GM12878 (cell line): ENCODE results near the gene PGM5.
"Not testable (repeated sequence)": the region's sequence is repeated elsewhere in the genome, so short reads cannot be mapped to it uniquely, and the experiment has no call there.

ENCODE experiments used
- CEBPB ChIP-seq, 2 experiments: fragments of 150-350 bp in 1 of 2; IDR thresholded peaks; 2 replicates each; pipeline ENCODE4 v1.6.1; 2012 to 2014; ENCODE audit warnings: low read depth in 2 of 2, low read length in 2 of 2, borderline replicate concordance in 1 of 2, inconsistent platforms in 1 of 2
- EED ChIP-seq: sonication (generic); IDR thresholded peaks from 2 replicates; pipeline ENCODE4 v1.6.1; 2016; ENCODE audit warnings: antibody characterized with exemption, low read depth
- SPI1 ChIP-seq: IDR thresholded peaks from 2 replicates; pipeline ENCODE4 v1.6.1; 2011; ENCODE audit warnings: low read depth, mild to moderate bottlenecking, low read length, moderate library complexity, borderline replicate concordance; ENCODE audit not compliant: insufficient read depth

- not testable (repeated sequence) for TF ChIP-seq CEBPB (IDR thresholded peaks at IDR 0.05; ENCODE audit: borderline replicate concordance in 1 of 2, low read depth in 2 of 2, low read length in 2 of 2); EED; SPI1
Observed at GRCh38 chr9:68397095-68397423, 40.6 kb downstream of the PGM5 start.
